ENCODE data around the gene ETAA1.

The ETAA1 gene

DNA sequence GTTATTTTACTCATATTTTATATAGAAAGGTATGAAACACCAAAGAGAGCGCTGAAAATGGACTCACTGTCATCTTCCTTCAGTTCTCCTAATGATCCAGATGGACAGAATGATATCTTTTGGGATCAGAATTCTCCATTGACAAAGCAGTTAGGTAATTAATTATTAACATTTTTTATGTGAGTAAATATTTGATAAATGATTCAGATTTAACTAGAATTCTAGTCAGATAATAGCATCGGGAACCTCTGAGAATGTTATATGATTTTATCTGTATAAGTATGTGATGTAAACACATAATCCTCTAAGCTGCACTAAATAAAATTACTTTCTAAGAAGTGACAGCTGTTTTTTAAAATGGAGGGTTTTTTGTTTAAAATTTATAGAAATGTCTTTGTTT lies 2.0 kb downstream of the ETAA1 start:
- WGBS, result 83% methylated on average over 1 of the region's 2 CpGs

DNA sequence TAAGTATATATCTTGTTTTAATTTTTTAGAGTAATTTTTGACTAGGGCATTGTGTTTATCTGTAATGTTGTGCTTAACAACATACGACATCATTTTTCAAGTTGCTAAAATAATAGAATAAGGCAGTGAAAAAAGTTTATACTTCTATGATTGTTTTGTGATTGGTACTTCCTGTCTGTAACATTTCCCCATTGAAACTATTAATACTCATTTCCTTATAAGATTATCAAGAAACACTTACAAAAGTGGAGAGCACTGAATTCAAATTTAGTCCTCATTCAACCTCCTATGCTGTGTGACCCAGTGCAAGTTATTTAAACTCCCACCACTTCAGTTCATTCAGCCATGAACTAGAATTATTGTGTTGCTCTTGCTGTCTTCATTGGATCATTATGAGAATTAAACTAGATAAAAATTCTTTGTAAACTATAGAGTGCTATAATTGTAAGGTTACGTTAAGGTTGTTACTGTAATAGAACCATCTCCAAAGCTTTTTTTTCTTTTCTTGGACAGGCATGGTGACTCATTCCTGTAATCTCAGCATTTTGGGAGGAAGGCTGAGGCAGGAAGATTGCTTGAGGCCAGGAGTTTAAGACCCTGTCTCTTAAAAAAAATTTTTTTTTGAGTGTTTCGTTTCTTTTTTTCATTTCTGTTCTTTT lies 2.8 kb downstream of the ETAA1 start:
- no CpG with 5 or more reads among the region's 3 CpGs for WGBS
- DNase-seq, result peak; percentile 66
- H3K4me2 ChIP-seq (ENCODE audit: low read length, poor library complexity, severe bottlenecking), result peak overlapping the region; percentile 22
- peak overlapping the region; percentile 43 for H3K9ac ChIP-seq (ENCODE audit: low read length)
- no peaks in the 10 kb centered on the region for H3K27me3 ChIP-seq (ENCODE audit: control insufficient read depth in 1 of 2, insufficient read depth in 1 of 2, low read length in 2 of 2)
- no peak overlapping the region for H3K14ac ChIP-seq (ENCODE audit: low read length in 2 of 2)
- H2BK120ac ChIP-seq (ENCODE audit: low read depth, low read length), result no peak overlapping the region
- H3K4ac ChIP-seq (ENCODE audit: low read depth in 1 of 2, low read length in 2 of 2), result no peak overlapping the region
- H3K79me1 ChIP-seq (replicated peaks; ENCODE audit: low read length, poor library complexity, severe bottlenecking), result no peaks in the 10 kb centered on the region
- peak overlapping the region; percentile 45 for H3K27ac ChIP-seq (ENCODE audit: low read length, poor library complexity, severe bottlenecking)
- no peak overlapping the region for H3K18ac ChIP-seq (ENCODE audit: low read depth in 1 of 2, low read length in 2 of 2)
- H2BK15ac ChIP-seq (ENCODE audit: low read depth, poor library complexity, severe bottlenecking), result no peak overlapping the region
- H4K91ac ChIP-seq (ENCODE audit: low read length), result no peak overlapping the region
- H4K8ac ChIP-seq (ENCODE audit: low read length), result no peak overlapping the region
- H3K4me3 ChIP-seq (ENCODE audit: insufficient read depth in 1 of 2, low read depth in 1 of 2, low read length in 2 of 2), result no peak overlapping the region
- no peaks in the 10 kb centered on the region for H3K9me3 ChIP-seq (ENCODE audit: control insufficient read depth, low read length)
- H3K23ac ChIP-seq (ENCODE audit: low read length in 2 of 2), result no peak overlapping the region
- H2AK5ac ChIP-seq (ENCODE audit: low read length, severe bottlenecking), result no peak overlapping the region
- no peak overlapping the region for H2BK5ac ChIP-seq (ENCODE audit: low read depth, low read length, poor library complexity, severe bottlenecking)
- H2BK12ac ChIP-seq (ENCODE audit: low read length in 2 of 2), result no peak overlapping the region
- H2AFZ ChIP-seq (ENCODE audit: low read depth, low read length), result no peak overlapping the region
- peaks cover 4% of the 10 kb centered on the region for H3K4me1 ChIP-seq (ENCODE audit: control insufficient read depth, insufficient read depth, low read depth, low read length)
- peaks cover 0 to 42% of the 10 kb centered on the region in 2 experiments for H3K36me3 ChIP-seq (ENCODE audit: control insufficient read depth in 1 of 2, insufficient read depth in 2 of 2, low read depth in 1 of 2, low read length in 2 of 2)

More for the DNA sequence above, 2.0 kb downstream of the ETAA1 start:
- H2AFZ ChIP-seq (ENCODE audit: low read depth, low read length), result no peak overlapping the region
- peak overlapping the region; percentile 43 for H3K9ac ChIP-seq (ENCODE audit: low read length)
- H2BK12ac ChIP-seq (ENCODE audit: low read length in 2 of 2), result no peak overlapping the region
- H2AK5ac ChIP-seq (ENCODE audit: low read length, severe bottlenecking), result no peak overlapping the region
- no peak overlapping the region for H4K8ac ChIP-seq (ENCODE audit: low read length)
- no peak overlapping the region for H4K91ac ChIP-seq (ENCODE audit: low read length)
- H2BK5ac ChIP-seq (ENCODE audit: low read depth, low read length, poor library complexity, severe bottlenecking), result no peak overlapping the region
- DNase-seq, result no peak
- peaks cover 0 to 34% of the 10 kb centered on the region in 2 experiments for H3K36me3 ChIP-seq (ENCODE audit: control insufficient read depth in 1 of 2, insufficient read depth in 2 of 2, low read depth in 1 of 2, low read length in 2 of 2)
- H3K4me2 ChIP-seq (ENCODE audit: low read length, poor library complexity, severe bottlenecking), result no peak overlapping the region
- H3K4me1 ChIP-seq (ENCODE audit: control insufficient read depth, insufficient read depth, low read depth, low read length), result peaks cover 4% of the 10 kb centered on the region
- no peak overlapping the region for H3K18ac ChIP-seq (ENCODE audit: low read depth in 1 of 2, low read length in 2 of 2)
- H2BK120ac ChIP-seq (ENCODE audit: low read depth, low read length), result no peak overlapping the region
- H2BK15ac ChIP-seq (ENCODE audit: low read depth, poor library complexity, severe bottlenecking), result no peak overlapping the region
- no peak overlapping the region for H3K4ac ChIP-seq (ENCODE audit: low read depth in 1 of 2, low read length in 2 of 2)
- H3K79me1 ChIP-seq (replicated peaks; ENCODE audit: low read length, poor library complexity, severe bottlenecking), result no peaks in the 10 kb centered on the region
- H3K27me3 ChIP-seq (ENCODE audit: control insufficient read depth in 1 of 2, insufficient read depth in 1 of 2, low read length in 2 of 2), result no peaks in the 10 kb centered on the region
- H3K9me3 ChIP-seq (ENCODE audit: control insufficient read depth, low read length), result no peaks in the 10 kb centered on the region
- no peak overlapping the region for H3K14ac ChIP-seq (ENCODE audit: low read length in 2 of 2)
- H3K4me3 ChIP-seq (ENCODE audit: insufficient read depth in 1 of 2, low read depth in 1 of 2, low read length in 2 of 2), result peak overlapping the region in 1 of 2 experiments; percentile 31
- H3K23ac ChIP-seq (ENCODE audit: low read length in 2 of 2), result no peak overlapping the region
- no peak overlapping the region for H3K27ac ChIP-seq (ENCODE audit: low read length, poor library complexity, severe bottlenecking)

GRCh38 chr2:67400560-67401485 lies 3.7 kb downstream of the ETAA1 start:
- Histone ChIP-seq H4K91ac (ENCODE audit: low read length) (no peak overlapping the region), H3K14ac (ENCODE audit: low read length in 2 of 2) (no peak overlapping the region)
- 0% methylated on average over 1 of the region's 4 CpGs for WGBS

GRCh38 chr2:67408346-67408745 lies 11.2 kb downstream of the ETAA1 start:
- Histone ChIP-seq H3K23ac (ENCODE audit: low read length in 2 of 2) (no peak overlapping the region), H2AFZ (ENCODE audit: low read depth, low read length) (no peak overlapping the region), H3K27me3 (ENCODE audit: control insufficient read depth in 1 of 2, insufficient read depth in 1 of 2, low read length in 2 of 2) (no peaks in the 10 kb centered on the region), H4K91ac (ENCODE audit: low read length) (no peak overlapping the region), H3K79me1 (replicated peaks; ENCODE audit: low read length, poor library complexity, severe bottlenecking) (peaks cover 4% of the 10 kb centered on the region), H3K27ac (ENCODE audit: low read length, poor library complexity, severe bottlenecking) (no peak overlapping the region), H3K9me3 (ENCODE audit: control insufficient read depth, low read length) (no peaks in the 10 kb centered on the region), H3K4me1 (ENCODE audit: control insufficient read depth, insufficient read depth, low read depth, low read length) (no peaks in the 10 kb centered on the region), H2AK5ac (ENCODE audit: low read length, severe bottlenecking) (no peak overlapping the region), H3K4me3 (ENCODE audit: insufficient read depth in 1 of 2, low read depth in 1 of 2, low read length in 2 of 2) (no peak overlapping the region), H2BK5ac (ENCODE audit: low read depth, low read length, poor library complexity, severe bottlenecking) (no peak overlapping the region), H3K4me2 (ENCODE audit: low read length, poor library complexity, severe bottlenecking) (no peak overlapping the region), H2BK120ac (ENCODE audit: low read depth, low read length) (no peak overlapping the region), H3K9ac (ENCODE audit: low read length) (no peak overlapping the region), H2BK15ac (ENCODE audit: low read depth, poor library complexity, severe bottlenecking) (no peak overlapping the region), H3K4ac (ENCODE audit: low read depth in 1 of 2, low read length in 2 of 2) (no peak overlapping the region), H4K8ac (ENCODE audit: low read length) (no peak overlapping the region), H2BK12ac (ENCODE audit: low read length in 2 of 2) (no peak overlapping the region), H3K14ac (ENCODE audit: low read length in 2 of 2) (no peak overlapping the region), H3K18ac (ENCODE audit: low read depth in 1 of 2, low read length in 2 of 2) (no peak overlapping the region), H3K36me3 (ENCODE audit: control insufficient read depth in 1 of 2, insufficient read depth in 2 of 2, low read depth in 1 of 2, low read length in 2 of 2) (peaks cover 0 to 75% of the 10 kb centered on the region in 2 experiments)
- DNase-seq, result no peak

More at GRCh38 chr2:67400560-67401485, 3.7 kb downstream of the ETAA1 start:
- Histone ChIP-seq H2BK5ac (ENCODE audit: low read depth, low read length, poor library complexity, severe bottlenecking) (no peak overlapping the region), H3K9me3 (ENCODE audit: control insufficient read depth, low read length) (no peaks in the 10 kb centered on the region), H3K27me3 (ENCODE audit: control insufficient read depth in 1 of 2, insufficient read depth in 1 of 2, low read length in 2 of 2) (no peaks in the 10 kb centered on the region), H3K27ac (ENCODE audit: low read length, poor library complexity, severe bottlenecking) (peak overlapping the region; percentile 71), H4K8ac (ENCODE audit: low read length) (no peak overlapping the region), H3K18ac (ENCODE audit: low read depth in 1 of 2, low read length in 2 of 2) (no peak overlapping the region), H3K23ac (ENCODE audit: low read length in 2 of 2) (no peak overlapping the region), H3K79me1 (replicated peaks; ENCODE audit: low read length, poor library complexity, severe bottlenecking) (no peaks in the 10 kb centered on the region), H2AFZ (ENCODE audit: low read depth, low read length) (no peak overlapping the region), H2BK12ac (ENCODE audit: low read length in 2 of 2) (no peak overlapping the region), H3K4me2 (ENCODE audit: low read length, poor library complexity, severe bottlenecking) (no peak overlapping the region), H3K4me1 (ENCODE audit: control insufficient read depth, insufficient read depth, low read depth, low read length) (peaks cover 4% of the 10 kb centered on the region), H3K4ac (ENCODE audit: low read depth in 1 of 2, low read length in 2 of 2) (no peak overlapping the region), H3K4me3 (ENCODE audit: insufficient read depth in 1 of 2, low read depth in 1 of 2, low read length in 2 of 2) (peak overlapping the region in 1 of 2 experiments; percentile 1), H2AK5ac (ENCODE audit: low read length, severe bottlenecking) (no peak overlapping the region), H2BK15ac (ENCODE audit: low read depth, poor library complexity, severe bottlenecking) (no peak overlapping the region), H3K36me3 (ENCODE audit: control insufficient read depth in 1 of 2, insufficient read depth in 2 of 2, low read depth in 1 of 2, low read length in 2 of 2) (peaks cover 0 to 50% of the 10 kb centered on the region in 2 experiments), H3K9ac (ENCODE audit: low read length) (peak overlapping the region; percentile 51), H2BK120ac (ENCODE audit: low read depth, low read length) (no peak overlapping the region)
- DNase-seq, result peak; percentile 51

Data from mesenchymal stem cell (in vitro differentiated cells and primary cell).